Lower leg skin (tissue), 4 donors: ENCODE measurements around the gene STUM. TPM values are rescaled to one million over a fixed set of nuclear protein-coding genes. Genes with fewer than 3 reads are reported as not detected.

ENCODE experiments used
- DNase-seq, 2 donors: peaks; one replicate each; pipeline ENCODE4 v3.0.0-alpha.2; 2019; ENCODE audit warnings: low spot score in 2 of 2
- H3K4me3 ChIP-seq: fragments of 200-600 bp; sonication (generic); 2 replicates; pipeline ENCODE4 v1.5.1; 2017; ENCODE audit warnings: mild to moderate bottlenecking, low read depth; ENCODE audit not compliant: poor library complexity, severe bottlenecking
- POLR2A ChIP-seq, 2 donors: fragments of 450-650 bp; IDR thresholded peaks; one replicate each; pipeline ENCODE4 v1.6.1; 2016 to 2017; ENCODE audit warnings: antibody characterized with exemption in 2 of 2, mild to moderate bottlenecking in 1 of 2, moderate library complexity in 1 of 2
- WGBS, 2 donors: methylation state at CpG; one replicate each; pipeline ENCODE4 v1.1.5; 2018; 5-methylcytosine and 5-hydroxymethylcytosine counted together
- intact Hi-C: fragments of 100-400 bp; cut with DNase I; formaldehyde crosslinking; loops from one replicate; pipeline ENCODE4 v1.15.0; 2023; ENCODE audit warnings: low total_unique reads
- total RNA-seq, 4 donors: library from RNA; depleted of rRNA; stranded (reverse); fragments of >200 nt; gene quantifications; one replicate each; pipeline ENCODE4 v1.1.0, GENCODE V29; 2016
- TF ChIP-seq, protein P1 (sequence below), 3 donors: fragments of 450-650 bp; IDR thresholded peaks; one replicate each; pipeline ENCODE4 v1.5.1; 2016; ENCODE audit warnings: antibody characterized with exemption in 3 of 3, mild to moderate bottlenecking in 3 of 3, moderate library complexity in 2 of 3

The STUM gene
- total RNA-seq, 4 donors from 2014 or later, result 1.0 to 6.6 (median 3.4) TPM

DNA sequence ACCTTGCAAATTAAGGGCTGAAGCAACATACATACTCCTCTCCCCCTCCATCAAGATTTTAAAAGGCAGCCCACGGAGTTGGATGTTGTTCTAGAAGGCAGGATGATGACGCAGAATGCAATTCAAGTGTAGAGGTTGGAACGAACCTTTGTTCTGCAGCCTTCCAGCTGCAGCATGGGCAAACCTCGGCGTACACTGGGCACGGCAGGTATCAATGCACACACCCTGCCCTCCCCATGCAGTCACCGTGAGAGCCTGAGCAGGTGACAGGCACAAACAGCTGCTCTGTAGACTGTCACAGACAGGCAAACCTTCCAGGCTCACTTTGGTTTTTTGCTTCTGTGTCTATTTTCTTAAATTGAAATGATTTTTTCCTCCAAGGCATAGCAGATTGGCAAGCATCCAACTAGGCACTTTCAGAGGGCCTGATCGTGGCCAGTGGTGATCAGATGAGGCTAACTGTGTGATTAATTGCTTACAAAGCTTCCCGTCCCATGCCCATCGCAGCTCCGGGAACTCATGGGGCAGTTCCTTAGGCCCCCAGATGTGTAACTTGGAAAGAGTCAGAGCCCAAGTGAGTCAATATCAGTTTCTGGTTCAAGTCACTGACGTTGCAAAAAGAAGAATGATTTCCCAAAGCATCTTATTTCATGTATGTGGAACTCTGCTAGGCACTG is 108.2 kb downstream of the STUM start:
- DNase-seq, result peak in 1 of 2 donors; percentile 86
- H3K4me3 ChIP-seq, result no peak overlapping the region
- WGBS, 2 donors, result 15 to 21% methylated on average over 12 of the region's 12 CpGs
- no peak for TF ChIP-seq POLR2A (IDR thresholded peaks at IDR 0.05)
- TF ChIP-seq, protein P1, sequence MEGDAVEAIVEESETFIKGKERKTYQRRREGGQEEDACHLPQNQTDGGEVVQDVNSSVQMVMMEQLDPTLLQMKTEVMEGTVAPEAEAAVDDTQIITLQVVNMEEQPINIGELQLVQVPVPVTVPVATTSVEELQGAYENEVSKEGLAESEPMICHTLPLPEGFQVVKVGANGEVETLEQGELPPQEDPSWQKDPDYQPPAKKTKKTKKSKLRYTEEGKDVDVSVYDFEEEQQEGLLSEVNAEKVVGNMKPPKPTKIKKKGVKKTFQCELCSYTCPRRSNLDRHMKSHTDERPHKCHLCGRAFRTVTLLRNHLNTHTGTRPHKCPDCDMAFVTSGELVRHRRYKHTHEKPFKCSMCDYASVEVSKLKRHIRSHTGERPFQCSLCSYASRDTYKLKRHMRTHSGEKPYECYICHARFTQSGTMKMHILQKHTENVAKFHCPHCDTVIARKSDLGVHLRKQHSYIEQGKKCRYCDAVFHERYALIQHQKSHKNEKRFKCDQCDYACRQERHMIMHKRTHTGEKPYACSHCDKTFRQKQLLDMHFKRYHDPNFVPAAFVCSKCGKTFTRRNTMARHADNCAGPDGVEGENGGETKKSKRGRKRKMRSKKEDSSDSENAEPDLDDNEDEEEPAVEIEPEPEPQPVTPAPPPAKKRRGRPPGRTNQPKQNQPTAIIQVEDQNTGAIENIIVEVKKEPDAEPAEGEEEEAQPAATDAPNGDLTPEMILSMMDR (IDR thresholded peaks at IDR 0.05), result no peak
- intact Hi-C loops, result no loop called here

DNA sequence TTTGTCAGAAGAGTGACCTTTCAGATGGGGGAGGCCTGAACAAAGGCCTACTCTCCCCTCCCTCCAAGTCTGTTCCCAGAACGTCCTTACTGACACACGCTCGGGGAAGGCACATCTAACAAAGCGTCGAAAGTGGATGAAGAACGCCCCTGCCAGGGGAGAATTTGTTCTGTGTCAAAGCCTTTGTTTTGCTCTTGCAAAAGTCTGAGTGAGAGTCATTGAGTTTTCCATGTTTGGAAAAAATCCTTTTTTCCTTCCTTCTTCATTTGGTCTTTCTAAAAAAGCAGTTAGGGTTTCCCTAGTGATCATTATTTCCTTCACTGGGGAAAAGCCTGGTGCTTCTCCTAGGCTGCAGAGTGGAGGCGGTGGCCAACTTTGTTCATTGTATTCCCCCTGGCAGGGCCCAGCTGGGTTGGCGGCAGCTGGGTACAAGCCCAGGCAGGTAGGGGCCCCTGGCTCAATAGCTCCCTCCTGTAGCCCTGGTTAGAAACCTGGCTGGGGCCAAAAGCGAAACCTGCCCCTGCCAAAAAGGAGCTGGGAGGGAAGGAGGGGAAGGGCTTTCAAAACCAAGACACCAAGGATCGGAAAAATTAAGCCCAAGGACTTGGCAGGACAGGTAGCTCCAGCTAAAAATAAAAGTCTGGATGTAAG is 109.5 kb downstream of the STUM start:
- TF ChIP-seq, protein P1 (IDR thresholded peaks at IDR 0.05), result no peak
- no peak for TF ChIP-seq POLR2A (IDR thresholded peaks at IDR 0.05)
- H3K4me3 ChIP-seq, result no peak overlapping the region
- DNase-seq, result peak in 1 of 2 donors; percentile 85

DNA sequence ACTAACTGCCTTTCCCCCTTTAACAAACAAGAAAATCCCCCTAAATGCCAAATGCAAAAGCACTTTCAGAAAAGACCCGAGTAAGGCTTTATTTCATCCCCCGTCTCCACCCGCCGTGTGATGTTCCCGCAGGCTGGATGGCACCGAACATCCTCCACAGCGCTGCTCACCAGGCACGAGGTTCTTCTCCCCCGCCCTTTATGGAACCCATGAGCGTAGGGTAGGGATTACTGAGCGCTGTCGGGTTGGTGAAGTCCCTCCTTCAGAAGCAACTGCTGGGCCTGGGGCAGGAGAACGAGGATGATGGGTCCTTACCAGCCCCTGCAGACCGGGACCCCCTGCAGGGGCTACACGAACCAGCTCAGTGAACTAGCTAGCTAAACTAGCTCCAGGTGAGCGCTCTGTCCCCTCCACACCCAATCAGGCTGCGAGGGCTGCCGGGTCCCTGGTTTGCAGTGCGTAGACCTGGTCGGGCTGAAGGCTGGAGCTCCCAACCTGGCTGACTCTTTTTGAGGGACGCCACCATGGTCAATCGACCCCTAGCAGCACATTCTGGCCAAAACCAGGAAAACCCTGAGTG is 110.1 kb downstream of the STUM start:
- 51 to 52% methylated on average over 14 to 20 of the region's 22 CpGs for WGBS, 2 donors
- intact Hi-C loops, result no loop called here

More for the DNA sequence above, 109.5 kb downstream of the STUM start:
- 33 to 48% methylated on average over 10 of the region's 10 CpGs for WGBS, 2 donors
- intact Hi-C loops, result no loop called here

More for the DNA sequence above, 110.1 kb downstream of the STUM start:
- no peak overlapping the region for H3K4me3 ChIP-seq
- DNase-seq, result no peak
- no peak for TF ChIP-seq POLR2A (IDR thresholded peaks at IDR 0.05)
- TF ChIP-seq, protein P1 (IDR thresholded peaks at IDR 0.05), result no peak

Other genes starting within 250 kb of the STUM start
- gene LIN9, start 239.6 kb upstream of the STUM start, total RNA-seq, result 1 to 10 TPM; 3.8 to 5.7 (median 4.9) TPM
- gene PARP1, start 140.7 kb upstream of the STUM start, total RNA-seq, result 10 to 100 TPM; 30.9 to 65.1 (median 48.2) TPM
- 10 to 100 TPM; 39.3 to 57.2 (median 44.1) TPM for gene ITPKB, start 190.5 kb downstream of the STUM start, total RNA-seq